Heart right ventricle (tissue), 16 donors: Measurements from ENCODE around the gene KCNN3. TPM values are rescaled to one million over a fixed set of nuclear protein-coding genes. Genes with fewer than 3 reads are reported as not detected.
A peak's percentile ranks its signal among the peaks of the same experiment; 100 is the strongest.

ENCODE experiments used
- ATAC-seq, 8 donors: fragments of 200-7000 bp; cut with Tn5 transposase; one replicate each; pipeline ENCODE4 v1.9.1; 2020; ENCODE audit warnings: mild to moderate bottlenecking in 8 of 8, moderate library complexity in 8 of 8, moderate number of reproducible peaks in 1 of 8
- DNase-seq, 2 donors: peaks; one replicate each; pipeline ENCODE4 v3.0.0-alpha.2; 2020
- H3K27ac ChIP-seq, 10 donors: fragments of 200-600 bp; sonication (generic) in 2 of 10; one replicate each; pipeline versions ENCODE4 v1.5.0 to v1.8.0; 2020 to 2022; ENCODE audit warnings: mild to moderate bottlenecking in 3 of 10
- H3K27me3 ChIP-seq, 7 donors: fragments of 200-600 bp; one replicate each; pipeline ENCODE4 v1.8.0; 2021 to 2022; ENCODE audit warnings: mild to moderate bottlenecking in 2 of 7
- H3K36me3 ChIP-seq, 9 donors: fragments of 200-600 bp; sonication (generic) in 1 of 9; one replicate each; pipeline versions ENCODE4 v1.5.0 to v1.8.0; 2020 to 2022; ENCODE audit warnings: mild to moderate bottlenecking in 2 of 9
- H3K4me1 ChIP-seq, 9 donors: fragments of 200-600 bp; sonication (generic) in 1 of 9; one replicate each; pipeline versions ENCODE4 v1.5.0 to v1.8.0; 2020 to 2022; ENCODE audit warnings: mild to moderate bottlenecking in 4 of 9
- H3K4me3 ChIP-seq, 10 donors: fragments of 200-600 bp; sonication (generic) in 2 of 10; one replicate each; pipeline versions ENCODE4 v1.5.0 to v1.8.0; 2020 to 2022; ENCODE audit warnings: mild to moderate bottlenecking in 7 of 10, moderate library complexity in 2 of 10
- H3K9me3 ChIP-seq, 11 donors: fragments of 200-600 bp in 10 of 11; sonication (generic) in 2 of 11; one replicate each; pipeline versions ENCODE4 v1.5.0 to v1.8.0; 2013 to 2022; ENCODE audit warnings: mild to moderate bottlenecking in 2 of 11, control low read depth in 1 of 11, moderate library complexity in 1 of 11
- CTCF ChIP-seq, 9 donors: fragments of 200-600 bp; sonication (generic) in 2 of 9; IDR thresholded peaks; one replicate each; pipeline versions ENCODE4 v1.5.0 to v1.8.0; 2021 to 2022; ENCODE audit warnings: antibody characterized with exemption in 9 of 9, mild to moderate bottlenecking in 5 of 9, moderate library complexity in 1 of 9
- WGBS, 2 donors: extraction: QIAGEN DNeasy Blood & Tissue Kit; methylation state at CpG; one replicate each; pipeline ENCODE4 v1.1.7; 2013; ENCODE audit warnings: inconsistent platforms in 1 of 2; 5-methylcytosine and 5-hydroxymethylcytosine counted together
- intact Hi-C, 10 donors: fragments of 100-400 bp; cut with DNase I; formaldehyde crosslinking; loops; one replicate each; pipeline versions ENCODE4 v1.11.1 to v1.14.2; 2022
- polyA plus RNA-seq, 2 donors: library from polyadenylated mRNA; stranded (reverse); fragments of 200-250 nt; gene quantifications; one replicate each; pipeline ENCODE4 v1.2.3, GENCODE V29; 2013
- total RNA-seq, 10 donors: library from RNA; stranded (reverse); fragmentation: NEBNext Ultra II Directional in 3 of 10; extraction: Animal tissue kit (Norgen Biotek cat#: 25700) in 3 of 10; gene quantifications; one replicate each; pipeline versions ENCODE4 v1.2.1 to v1.2.4, GENCODE V29; 2021 to 2023
- donor health status: Arrhythmogenic right ventricular cardiomyopathy.
- donor health status: ischemic (EF 13 %, LVEDD 7.1; RV severe dilation, severe dysfunction).
- donor health status: healthy with polysubstance abuse.
- donor health status: DM: no; HTN: yes; CAD: no.
- donor health status: DM: no; HTN: no; CAD: no.
- donor health status: ischemic (EF 25% LVEDD 6.9; RV normal size, moderate dysfunction).
- donor health status: ischemic (EF 25% LVEDD 5.7; RV mildly dilated, moderate dysfunction).
- donor health status: healthy.
- donor health status: DM: yes; HTN: yes; CAD: no.
- donor health status: Ischemic cardiomyopathy.
- donor health status: ischemic (EF 35%, LVEDD 5.7; RV mildly dilated, moderate dysfunction).
- donor health status: nonischemic (EF 11% LVEDD 7.7; RV severe dilation, severe dysfunction).
- donor health status: DM: yes; HTN: yes; CAD: no.
- donor health status: PGD.
- donor health status: ischemic (EF 29% LVEDD 5.4; RV normal size, mild dysfunction).
- donor health status: nonischemic (EF 23%, LVEDD 6.1; RV moderate dilation, normal function).

The KCNN3 gene
- total and polyA plus RNA-seq, 12 donors, result 0.17 to 5.9 (median 2.6) TPM

DNA sequence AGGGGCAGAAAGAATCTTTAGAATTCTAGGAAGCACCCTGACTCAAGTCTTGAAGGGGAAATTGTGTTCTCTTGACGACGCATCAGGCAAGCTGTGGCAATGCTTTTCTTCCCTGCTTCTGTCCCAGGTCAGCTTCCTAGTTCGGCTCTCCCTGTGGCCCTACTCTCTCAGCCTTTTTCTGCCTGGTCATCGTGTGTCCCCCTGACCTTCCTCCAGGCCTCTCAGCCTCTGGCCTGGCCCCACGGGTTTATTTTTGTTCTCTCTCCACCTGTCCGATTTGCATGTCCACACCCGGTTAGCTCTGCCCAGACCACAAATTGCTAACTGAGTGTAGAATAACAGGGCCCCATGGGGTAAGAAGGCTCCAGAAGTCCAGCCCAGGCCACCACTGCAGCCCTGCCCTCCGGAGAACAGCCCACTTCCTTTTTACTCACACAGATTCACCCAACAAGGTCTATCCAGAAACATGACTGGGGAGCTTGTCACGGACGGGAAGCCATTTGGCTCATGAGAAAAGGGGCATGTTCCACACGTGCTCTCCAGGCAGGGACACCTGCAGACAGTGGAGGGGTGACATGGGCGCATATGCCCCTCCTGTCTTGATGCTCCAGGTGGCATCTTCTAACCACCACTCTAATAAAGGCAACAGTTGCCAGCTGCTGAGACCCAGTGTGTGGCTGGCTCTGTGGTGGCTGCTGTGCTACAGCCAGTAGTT is 9.8 kb downstream of the KCNN3 start:
- no peaks in the 10 kb centered on the region for H3K27me3 ChIP-seq
- no peak overlapping the region for H3K4me3 ChIP-seq
- intact Hi-C loops, result loop anchor here in 1 of 10 donors (10.0 kb wide), 1 partner anchor 86 kb away; no protein-coding TSS in a partner anchor
- H3K4me1 ChIP-seq, result peaks cover 0 to 41% (median 12%) of the 10 kb centered on the region in 9 donors
- H3K9me3 ChIP-seq, result no peaks in the 10 kb centered on the region
- H3K27ac ChIP-seq, result peak overlapping the region in 1 of 10 donors; percentile 24
- TF ChIP-seq CTCF (IDR thresholded peaks at IDR 0.05), result no peak
- no peak for ATAC-seq
- DNase-seq, result no peak
- no peaks in the 10 kb centered on the region for H3K36me3 ChIP-seq
- 75 to 82% methylated on average over 12 of the region's 12 CpGs for WGBS, 2 donors

- no peaks in the 10 kb centered on the region for H3K36me3 ChIP-seq
- peaks cover 0 to 41% (median 12%) of the 10 kb centered on the region in 9 donors for H3K4me1 ChIP-seq
- no peak overlapping the region for H3K4me3 ChIP-seq
- no peak for TF ChIP-seq CTCF (IDR thresholded peaks at IDR 0.05)
- peak overlapping the region in 1 of 10 donors; percentile 24 for H3K27ac ChIP-seq
- no peaks in the 10 kb centered on the region for H3K27me3 ChIP-seq
- no peak for DNase-seq
- 72 to 82% methylated on average over 2 of the region's 2 CpGs for WGBS, 2 donors
- peak in 2 of 8 donors; percentile 16 to 35 for ATAC-seq
- no peaks in the 10 kb centered on the region for H3K9me3 ChIP-seq
- intact Hi-C loops, result loop anchor here in 1 of 10 donors (10.0 kb wide), 1 partner anchor 85 kb away; no protein-coding TSS in a partner anchor
Measured at GRCh38 chr1:154859786-154860155, 10.3 kb downstream of the KCNN3 start.

DNA sequence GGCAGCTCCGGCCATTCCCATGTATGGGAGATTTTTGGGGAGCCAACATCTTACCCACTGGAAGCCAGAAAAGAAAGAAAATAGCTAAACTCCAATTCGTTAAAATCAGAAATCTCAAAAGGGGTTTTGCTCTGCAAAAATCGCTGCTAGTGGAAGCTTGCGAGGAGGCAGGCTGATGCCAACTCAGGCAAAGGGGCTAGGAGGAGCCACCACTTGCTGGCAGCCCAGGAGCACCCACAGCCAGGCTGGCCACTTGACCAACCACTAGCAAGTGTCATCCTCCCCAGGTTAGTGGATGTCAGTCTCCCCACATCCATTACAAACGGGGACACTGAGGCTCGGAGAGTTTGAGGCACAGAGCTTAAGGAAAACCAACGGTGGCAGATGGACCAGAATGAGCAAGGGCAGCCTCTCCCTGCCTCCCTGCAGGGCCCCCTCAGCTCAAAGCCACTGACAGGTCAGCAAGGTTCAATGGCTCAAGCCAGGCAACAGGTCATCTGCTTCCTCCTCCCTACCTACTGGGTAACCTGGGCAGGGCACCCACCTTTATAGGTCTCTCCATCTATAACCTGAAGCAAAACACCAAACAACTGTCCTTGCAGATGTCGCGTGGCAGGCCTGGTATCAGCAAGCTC is 10.8 kb downstream of the KCNN3 start:
- Histone ChIP-seq H3K27me3 (no peaks in the 10 kb centered on the region), H3K4me3 (no peak overlapping the region), H3K9me3 (no peaks in the 10 kb centered on the region), H3K27ac (no peak overlapping the region), H3K36me3 (no peaks in the 10 kb centered on the region), H3K4me1 (peaks cover 0 to 41% (median 11%) of the 10 kb centered on the region in 9 donors)
- ATAC-seq (no peak), DNase-seq (no peak)
- 85 to 90% methylated on average over 9 of the region's 9 CpGs for WGBS, 2 donors
- intact Hi-C loops, result no loop called here
- TF ChIP-seq CTCF (IDR thresholded peaks at IDR 0.05), result no peak

DNA sequence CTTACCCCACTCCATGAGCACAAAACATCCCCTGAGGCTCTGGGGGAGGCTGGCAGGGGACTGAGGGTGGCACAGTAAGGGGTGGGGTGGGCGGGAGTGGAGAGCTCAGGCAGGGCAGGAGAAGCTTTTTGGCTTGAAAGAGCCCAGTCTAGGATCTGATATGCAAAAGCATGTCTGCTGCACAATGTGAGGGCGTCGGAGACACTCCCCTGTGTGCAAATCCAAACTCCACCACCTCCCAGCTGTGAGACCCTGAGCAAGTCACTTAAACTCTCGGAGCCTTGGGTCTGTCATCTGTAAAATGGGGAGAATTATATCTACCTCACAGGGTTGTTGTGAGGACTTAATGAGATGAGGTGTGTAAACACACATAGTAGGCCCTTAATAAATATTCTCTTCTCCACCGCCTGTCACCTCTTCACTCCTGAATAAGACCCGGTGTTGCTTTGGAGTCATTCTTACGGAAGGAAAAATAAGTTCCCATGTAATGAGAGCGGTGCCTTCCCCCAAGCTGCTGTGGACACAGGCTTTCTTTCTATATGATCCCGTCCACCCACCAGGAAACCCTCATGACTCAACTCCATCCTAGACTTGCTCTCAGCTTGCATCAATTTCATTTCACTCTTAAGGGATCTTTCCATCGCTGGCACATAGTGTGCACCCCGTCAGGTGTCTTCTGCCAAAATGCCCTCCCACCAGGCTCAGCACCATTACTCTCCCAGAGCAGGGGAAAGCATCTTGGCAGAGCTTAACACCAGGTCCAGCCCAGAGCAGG is 12.5 kb downstream of the KCNN3 start:
- no peak overlapping the region for H3K4me3 ChIP-seq
- no peak for TF ChIP-seq CTCF (IDR thresholded peaks at IDR 0.05)
- DNase-seq, result no peak
- no peak for ATAC-seq
- H3K9me3 ChIP-seq, result no peaks in the 10 kb centered on the region
- intact Hi-C loops, result no loop called here
- 96% methylated on average over 11 of the region's 11 CpGs for WGBS, 2 donors
- H3K27ac ChIP-seq, result no peak overlapping the region
- no peaks in the 10 kb centered on the region for H3K36me3 ChIP-seq
- H3K4me1 ChIP-seq, result peaks cover 0 to 27% (median 8%) of the 10 kb centered on the region in 9 donors
- H3K27me3 ChIP-seq, result no peaks in the 10 kb centered on the region
